PC-3 (cell line): Measurements from ENCODE around the gene RAB37. TPM values are rescaled to one million over a fixed set of nuclear protein-coding genes. Genes with fewer than 3 reads are reported as not detected.

Source experiments
- ATAC-seq: fragments of 200-7000 bp; cut with Tn5 transposase; 2 replicates; pipeline ENCODE4 v1.9.1; 2020; ENCODE audit warnings: mild to moderate bottlenecking, moderate library complexity
- BruUV-seq: library from RNA; stranded (reverse); fragments of 400-500 nt; replicated peaks from 2 replicates; lab custom pipeline; 2021; lab: Mats Ljungman, UMichigan
- CTCF ChIA-PET: fragments of 300-600 bp; sonication (Branson Sonifier 250); formaldehyde crosslinking; loops from one replicate; lab custom pipeline; 2022; ENCODE audit warnings: antibody characterized with exemption; lab: Charles Lee
- POLR2A ChIA-PET: fragments of 300-600 bp; sonication (Branson Sonifier 250); formaldehyde crosslinking; loops from one replicate; lab custom pipeline; 2022; ENCODE audit warnings: antibody characterized with exemption; ENCODE audit not compliant: unreplicated experiment; lab: Charles Lee
- DNase-seq: peaks from one replicate; pipeline ENCODE4 v3.0.0-alpha.2; 2015
- H2AFZ ChIP-seq: fragments of 300-600 bp; sonication (generic); 2 replicates; pipeline ENCODE4 v1.6.0; 2016; ENCODE audit warnings: antibody characterized with exemption, low read length
- H3F3A ChIP-seq: fragments of 300-600 bp; sonication (generic); one replicate; pipeline ENCODE4 v1.6.0; 2017; ENCODE audit warnings: antibody characterized with exemption, low read length, control low read depth, mild to moderate bottlenecking; ENCODE audit not compliant: unreplicated experiment
- H3K27ac ChIP-seq: fragments of 300-600 bp; sonication (generic); 2 replicates; pipeline ENCODE4 v1.5.1; 2016; ENCODE audit warnings: mild to moderate bottlenecking, low read length
- H3K27me3 ChIP-seq: fragments of 300-600 bp; sonication (generic); 2 replicates; pipeline ENCODE4 v1.6.1; 2016; ENCODE audit warnings: low read length, mixed read lengths
- H3K36me3 ChIP-seq: fragments of 300-600 bp; sonication (generic); 2 replicates; pipeline ENCODE4 v1.6.1; 2016; ENCODE audit warnings: low read depth, mixed run types, low read length, mixed read lengths
- H3K4me1 ChIP-seq: fragments of 300-600 bp; sonication (generic); 2 replicates; pipeline ENCODE4 v1.5.1; 2016; ENCODE audit warnings: low read length; ENCODE audit not compliant: insufficient read depth
- H3K4me2 ChIP-seq: fragments of 300-600 bp; sonication (generic); 2 replicates; pipeline ENCODE4 v1.6.0; 2016; ENCODE audit warnings: low read length
- H3K4me3 ChIP-seq: fragments of 300-600 bp; sonication (generic); 2 replicates; pipeline ENCODE4 v1.5.1; 2016; ENCODE audit warnings: mild to moderate bottlenecking, low read length, mixed read lengths
- H3K79me2 ChIP-seq: fragments of 300-600 bp; sonication (generic); 2 replicates; pipeline ENCODE4 v1.6.1; 2017; ENCODE audit warnings: low read length, mixed read lengths
- H3K9ac ChIP-seq: fragments of 300-600 bp; sonication (generic); 2 replicates; pipeline ENCODE4 v1.6.0; 2016; ENCODE audit warnings: mild to moderate bottlenecking, low read length
- H3K9me2 ChIP-seq: fragments of 300-600 bp; sonication (generic); replicated peaks from 2 replicates; pipeline ENCODE4 v1.6.1; 2016; ENCODE audit warnings: mixed run types, low read length, mixed read lengths
- H3K9me3 ChIP-seq: fragments of 300-600 bp; sonication (generic); 2 replicates; pipeline ENCODE4 v1.6.1; 2016; ENCODE audit warnings: low read length, mixed read lengths
- H4K20me1 ChIP-seq: fragments of 300-600 bp; sonication (generic); 2 replicates; pipeline ENCODE4 v1.6.1; 2016; ENCODE audit warnings: low read length, mixed read lengths
- CTCF ChIP-seq: fragments of 300-600 bp; sonication (generic); conservative IDR thresholded peaks from 2 replicates; pipeline ENCODE4 v1.5.1; 2017; ENCODE audit warnings: antibody characterized with exemption, low read depth, mild to moderate bottlenecking, low read length
- EZH2 ChIP-seq: fragments of 300-600 bp; sonication (generic); IDR thresholded peaks from one replicate; pipeline ENCODE4 v1.6.1; 2017; ENCODE audit warnings: antibody characterized with exemption, mild to moderate bottlenecking, low read length; ENCODE audit not compliant: unreplicated experiment
- EZH2phosphoT487 ChIP-seq: fragments of 300-600 bp; sonication (generic); IDR thresholded peaks from 2 replicates; pipeline ENCODE4 v1.6.1; 2018; ENCODE audit warnings: mild to moderate bottlenecking, antibody characterized with exemption, low read length, borderline replicate concordance
- intact Hi-C: fragments of 100-400 bp; cut with micrococcal nuclease; formaldehyde crosslinking; loops from 2 replicates; pipeline ENCODE4 v1.9.0; 2023
- total RNA-seq: library from RNA; depleted of rRNA; stranded (reverse); fragments of >200 nt; gene quantifications from 2 replicates; pipeline ENCODE4 v1.2.3, GENCODE V29; 2014

The RAB37 gene
- total RNA-seq, 1 experiment from 2014 or later = 0.66 TPM

DNA sequence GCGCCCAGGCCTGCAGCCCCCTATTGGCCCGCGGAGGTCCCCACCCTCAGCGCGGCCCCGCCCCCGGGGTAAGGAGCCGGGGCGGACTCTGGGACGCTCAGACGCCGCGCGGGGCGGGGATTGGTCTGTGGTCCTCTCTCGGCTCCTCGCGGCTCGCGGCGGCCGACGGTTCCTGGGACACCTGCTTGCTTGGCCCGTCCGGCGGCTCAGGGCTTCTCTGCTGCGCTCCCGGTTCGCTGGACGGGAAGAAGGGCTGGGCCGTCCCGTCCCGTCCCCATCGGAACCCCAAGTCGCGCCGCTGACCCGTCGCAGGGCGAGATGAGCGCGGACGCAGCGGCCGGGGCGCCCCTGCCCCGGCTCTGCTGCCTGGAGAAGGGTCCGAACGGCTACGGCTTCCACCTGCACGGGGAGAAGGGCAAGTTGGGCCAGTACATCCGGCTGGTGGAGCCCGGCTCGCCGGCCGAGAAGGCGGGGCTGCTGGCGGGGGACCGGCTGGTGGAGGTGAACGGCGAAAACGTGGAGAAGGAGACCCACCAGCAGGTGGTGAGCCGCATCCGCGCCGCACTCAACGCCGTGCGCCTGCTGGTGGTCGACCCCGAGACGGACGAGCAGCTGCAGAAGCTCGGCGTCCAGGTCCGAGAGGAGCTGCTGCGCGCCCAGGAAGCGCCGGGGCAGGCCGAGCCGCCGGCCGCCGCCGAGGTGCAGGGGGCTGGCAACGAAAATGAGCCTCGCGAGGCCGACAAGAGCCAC, 11.6 kb downstream of the RAB37 start, which contains the start of gene NHERF1:
Gene NHERF1, plus strand, starts transcription at position 100 of the 750 bp plus-strand sequence. Its CDS starts 219 bp downstream, at position 319.
- Histone ChIP-seq H3K27ac (no peak within 1 kb of the TSS), H3K9me3 (no peaks in the 10 kb centered on the region), H3K27me3 (no peaks in the 10 kb centered on the region), H3K9me2 (no peaks in the 10 kb centered on the region), H3K79me2 (peaks cover 50% of the 10 kb centered on the region), H3K4me1 (peaks cover 27% of the 10 kb centered on the region), H3K36me3 (no peaks in the 10 kb centered on the region), H3K4me3 (peak within 1 kb of the TSS; percentile 78), H3K9ac (peak within 1 kb of the TSS; percentile 65), H3F3A (no peaks in the 10 kb centered on the region), H4K20me1 (peaks cover 12% of the 10 kb centered on the region; the same call in 1 of the 2 replicates), H2AFZ (peak within 1 kb of the TSS; percentile 85), H3K4me2 (peak within 1 kb of the TSS; percentile 92)
- ATAC-seq (peak; percentile 90), DNase-seq (peak; percentile 98)
- BruUV-seq = TSS peak; percentile 72
- ChIA-PET POLR2A (no interaction called here), CTCF (interaction anchor here (0.6 to 1.9 kb wide), 3 partner anchors 22 to 507 kb away, joined by 5 to 8 read pairs (median 5); no protein-coding TSS in a partner anchor)
- intact Hi-C loops = loop anchor here (2.0 kb wide), 1 partner anchor 28 kb away; the partner anchor contains the start of gene NAT9
- TF ChIP-seq EZH2phosphoT487 (no peak), CTCF (no peak; the same call in 1 of the 2 replicates), EZH2 (no peak)

DNA sequence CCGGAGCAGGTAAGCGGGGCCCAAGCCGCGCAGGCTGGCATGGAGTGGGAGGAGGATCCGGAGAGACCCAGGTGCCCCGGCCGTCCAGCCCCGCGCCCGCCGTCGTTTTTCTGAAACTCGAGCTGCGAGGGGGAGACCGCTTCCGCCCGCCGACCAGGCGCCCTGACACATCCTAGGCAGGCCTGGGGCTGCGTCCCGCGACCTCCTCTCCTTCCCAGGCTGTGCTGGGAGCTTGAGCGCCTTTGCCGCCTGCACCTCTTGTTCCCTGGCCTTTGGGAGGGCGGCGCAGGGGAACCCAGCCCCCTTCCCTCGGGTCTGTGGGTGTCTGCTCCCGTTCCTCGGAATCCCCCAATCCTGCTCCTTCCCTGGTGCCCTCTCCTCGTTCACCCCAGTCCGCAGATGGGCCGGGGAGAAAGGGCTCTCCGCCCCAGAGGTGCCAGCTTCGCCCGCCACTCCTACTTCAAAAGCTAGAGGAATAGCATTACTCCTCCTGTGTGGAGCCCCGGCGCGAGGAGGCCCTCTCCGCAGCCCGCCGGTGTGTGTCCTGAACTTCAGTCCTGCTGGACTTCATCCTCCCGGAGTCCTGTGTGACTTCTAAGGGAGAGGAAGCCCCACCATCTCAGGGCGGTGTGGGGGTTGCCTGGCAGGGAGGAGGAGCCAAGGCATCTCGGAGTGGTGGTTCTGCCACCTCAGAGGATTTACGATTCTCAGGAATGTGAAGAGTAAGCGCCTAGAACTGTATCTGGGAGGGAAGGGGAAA, 12.4 kb downstream of the RAB37 start:
- CTCF ChIA-PET = interaction anchor here (0.6 to 1.9 kb wide), 5 partner anchors 10 to 508 kb away, joined by 5 to 8 read pairs (median 5); no protein-coding TSS in a partner anchor
- Histone ChIP-seq H4K20me1 (peaks cover 12% of the 10 kb centered on the region; the same call in 1 of the 2 replicates), H3K4me2 (peak overlapping the region; percentile 92), H3K9me3 (no peaks in the 10 kb centered on the region), H3K36me3 (no peaks in the 10 kb centered on the region), H3K4me1 (peaks cover 27% of the 10 kb centered on the region), H2AFZ (peak overlapping the region; percentile 77), H3F3A (no peaks in the 10 kb centered on the region), H3K27me3 (no peaks in the 10 kb centered on the region), H3K9ac (peak overlapping the region; percentile 65), H3K4me3 (peak overlapping the region; percentile 78), H3K79me2 (peaks cover 50% of the 10 kb centered on the region), H3K9me2 (no peaks in the 10 kb centered on the region), H3K27ac (no peak overlapping the region)
- BruUV-seq = no TSS peak
- POLR2A ChIA-PET = interaction anchor here (0.6 kb wide), 1 partner anchor 351 kb away, joined by 3 read pairs; no protein-coding TSS in a partner anchor
- peak; percentile 11 for ATAC-seq
- DNase-seq = peak; percentile 44
- TF ChIP-seq EZH2 (no peak), CTCF (no peak), EZH2phosphoT487 (no peak)
- intact Hi-C loops = loop anchor here (2.0 kb wide), 1 partner anchor 27 kb away; the partner anchor contains the start of gene NAT9
